ENCODE results near the gene JAKMIP3.

DNA sequence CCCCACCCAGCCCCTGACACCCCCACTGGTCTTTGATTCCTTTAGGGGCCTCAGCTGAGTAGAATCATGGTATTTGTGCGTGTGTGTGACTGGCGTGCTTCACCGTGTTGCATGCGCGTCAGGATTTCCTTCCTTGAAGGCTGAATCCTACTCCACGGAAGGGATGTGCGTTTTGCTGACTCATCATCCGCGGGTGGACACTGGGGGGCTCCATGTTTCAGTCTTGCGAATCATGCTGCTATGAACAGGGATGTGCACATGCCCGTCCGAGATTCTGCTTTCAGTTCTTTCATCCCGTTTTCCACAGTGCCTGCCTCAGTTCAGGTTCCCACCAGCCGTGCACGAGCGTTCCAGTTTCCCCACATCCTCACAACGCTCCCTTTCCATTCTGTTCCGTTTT, 20.9 kb upstream of the JAKMIP3 start:
- TF ChIP-seq, protein P1, sequence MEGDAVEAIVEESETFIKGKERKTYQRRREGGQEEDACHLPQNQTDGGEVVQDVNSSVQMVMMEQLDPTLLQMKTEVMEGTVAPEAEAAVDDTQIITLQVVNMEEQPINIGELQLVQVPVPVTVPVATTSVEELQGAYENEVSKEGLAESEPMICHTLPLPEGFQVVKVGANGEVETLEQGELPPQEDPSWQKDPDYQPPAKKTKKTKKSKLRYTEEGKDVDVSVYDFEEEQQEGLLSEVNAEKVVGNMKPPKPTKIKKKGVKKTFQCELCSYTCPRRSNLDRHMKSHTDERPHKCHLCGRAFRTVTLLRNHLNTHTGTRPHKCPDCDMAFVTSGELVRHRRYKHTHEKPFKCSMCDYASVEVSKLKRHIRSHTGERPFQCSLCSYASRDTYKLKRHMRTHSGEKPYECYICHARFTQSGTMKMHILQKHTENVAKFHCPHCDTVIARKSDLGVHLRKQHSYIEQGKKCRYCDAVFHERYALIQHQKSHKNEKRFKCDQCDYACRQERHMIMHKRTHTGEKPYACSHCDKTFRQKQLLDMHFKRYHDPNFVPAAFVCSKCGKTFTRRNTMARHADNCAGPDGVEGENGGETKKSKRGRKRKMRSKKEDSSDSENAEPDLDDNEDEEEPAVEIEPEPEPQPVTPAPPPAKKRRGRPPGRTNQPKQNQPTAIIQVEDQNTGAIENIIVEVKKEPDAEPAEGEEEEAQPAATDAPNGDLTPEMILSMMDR (conservative IDR thresholded peaks at IDR 0.05; ENCODE audit: low read depth, low read length): no peak
- TF ChIP-seq EZH2 (IDR thresholded peaks at IDR 0.05; ENCODE audit: low read length, unreplicated experiment): no peak

All from PC-3 (cell line).